Measurements from ENCODE around the gene EFCAB6. TPM values are rescaled to one million over a fixed set of nuclear protein-coding genes. Genes with fewer than 3 reads are reported as not detected.
A peak's percentile ranks its signal among the peaks of the same experiment; 100 is the strongest.

The EFCAB6 gene
- total and polyA plus RNA-seq, 2 of the 4 experiments (the other 2 are of a cell fraction) = 0.44 to 1.1 TPM

DNA sequence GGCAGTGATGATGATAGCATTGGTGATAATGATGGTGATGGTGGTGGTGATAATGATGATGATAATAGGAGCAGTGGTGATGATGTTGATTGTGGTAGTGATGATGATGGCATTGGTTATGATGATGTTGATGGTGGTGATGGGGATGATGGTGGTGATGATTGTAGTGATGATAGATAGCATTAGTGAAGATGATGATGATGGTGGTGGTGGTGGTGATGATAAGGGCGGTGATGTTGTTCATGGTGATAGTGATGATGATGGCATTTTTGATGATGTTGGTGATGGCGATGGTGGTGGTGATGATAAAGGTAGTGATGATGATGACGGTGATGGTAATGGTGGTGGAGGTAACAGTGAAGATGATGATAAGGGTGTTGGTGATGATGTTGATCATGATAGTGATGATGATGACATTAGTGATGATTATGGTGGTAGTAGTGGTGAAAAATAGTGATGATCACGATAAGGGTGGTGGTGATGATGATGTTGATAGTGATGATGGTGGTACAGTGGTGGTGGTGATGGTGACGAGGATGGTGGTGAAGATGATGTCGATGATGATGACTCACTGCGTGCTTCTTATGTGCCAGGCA lies 307.3 kb downstream of the EFCAB6 start:
- Histone ChIP-seq H3K56ac (ENCODE audit: extremely low read depth, insufficient read depth, low read length) (no peak overlapping the region), H2BK15ac (ENCODE audit: low read depth, low read length) (no peak overlapping the region), H3K79me1 (ENCODE audit: low read depth in 1 of 2, low read length in 2 of 2) (no peaks in the 10 kb centered on the region), H3K4me3 (ENCODE audit: insufficient read depth, low read depth, low read length) (no peak overlapping the region), H4K5ac (ENCODE audit: low read depth, low read length) (no peak overlapping the region), H3K27ac (ENCODE audit: insufficient read depth, low read length) (no peak overlapping the region), H3K27me3 (ENCODE audit: control insufficient read depth, insufficient read depth, low read length) (no peaks in the 10 kb centered on the region), H3K4me1 (ENCODE audit: control insufficient read depth, insufficient read depth, low read length) (no peaks in the 10 kb centered on the region), H3K4ac (ENCODE audit: low read depth, low read length) (no peak overlapping the region), H4K20me1 (ENCODE audit: insufficient read depth, low read length) (no peaks in the 10 kb centered on the region), H2AK9ac (replicated peaks; ENCODE audit: low read depth, low read length, poor library complexity) (no peak overlapping the region), H3K9me3 (ENCODE audit: control insufficient read depth, insufficient read depth, low read length) (peaks cover 24% of the 10 kb centered on the region), H2AK5ac (ENCODE audit: low read depth, low read length) (no peak overlapping the region), H2AFZ (replicated peaks; ENCODE audit: low read length, poor library complexity) (no peak overlapping the region), H2BK5ac (ENCODE audit: low read depth, low read length, poor library complexity, severe bottlenecking) (peak overlapping the region; percentile 50), H4K91ac (ENCODE audit: insufficient read depth, low read depth, low read length) (no peak overlapping the region), H3K9ac (ENCODE audit: low read depth, low read length) (no peak overlapping the region), H3K4me2 (ENCODE audit: low read depth, low read length) (no peak overlapping the region), H2BK20ac (ENCODE audit: low read depth, low read length) (no peak overlapping the region), H3K14ac (replicated peaks; ENCODE audit: low read depth, low read length) (no peak overlapping the region), H3K18ac (ENCODE audit: low read depth, low read length) (no peak overlapping the region), H3K23ac (ENCODE audit: low read depth, low read length) (no peak overlapping the region), H3K36me3 (ENCODE audit: control insufficient read depth, insufficient read depth, low read length) (no peaks in the 10 kb centered on the region), H2BK120ac (ENCODE audit: low read depth, low read length) (no peak overlapping the region), H3K9me1 (ENCODE audit: insufficient read depth, low read length) (no peaks in the 10 kb centered on the region), H4K8ac (ENCODE audit: low read depth in 2 of 2, low read length in 2 of 2) (no peak overlapping the region)
- dilution Hi-C loops (cut with HindIII; ENCODE audit: low sequenced_read_pairs, unreplicated experiment) = no loop called here
- DNase-seq (no peak), ATAC-seq (ENCODE audit: low read depth) (no peak)
- in situ Hi-C loops (cut with MboI; ENCODE audit: low sequenced_read_pairs) = no loop called here
- CTCF ChIA-PET = no interaction called here
- POLR2A ChIA-PET (ENCODE audit: unreplicated experiment) = no interaction called here
- 77% methylated on average over 3 of the region's 7 CpGs; no CpG with 5 or more reads in 1 of the 2 experiments for WGBS, 2 experiments (ENCODE audit: extremely low coverage in 2 of 2, insufficient read length in 1 of 2)
- TF ChIP-seq ELK1 (IDR thresholded peaks at IDR 0.05; ENCODE audit: borderline replicate concordance, low read depth, low read length) (no peak), RAD21 (IDR thresholded peaks at IDR 0.05; ENCODE audit: low read length) (no peak), SMC3 (IDR thresholded peaks at IDR 0.05; ENCODE audit: low read depth, low read length) (no peak), NFE2L2 (IDR thresholded peaks at IDR 0.05; ENCODE audit: low read depth, low read length) (no peak), BHLHE40 (IDR thresholded peaks at IDR 0.05; ENCODE audit: low read depth, low read length) (no peak), MAFK (IDR thresholded peaks at IDR 0.05; ENCODE audit: low read depth, low read length) (no peak), CTCF (conservative IDR thresholded peaks at IDR 0.05; ENCODE audit: low read depth, low read length) (no peak), FOS (IDR thresholded peaks at IDR 0.05; ENCODE audit: low read depth, low read length) (no peak), RCOR1 (IDR thresholded peaks at IDR 0.05; ENCODE audit: insufficient replicate concordance, low read length) (no peak), CEBPB (IDR thresholded peaks at IDR 0.05; ENCODE audit: low read depth, low read length) (no peak), MXI1 (IDR thresholded peaks at IDR 0.05; ENCODE audit: borderline replicate concordance, low read depth, low read length) (no peak), CHD1 (IDR thresholded peaks at IDR 0.05; ENCODE audit: low read depth, low read length) (no peak), MAZ (IDR thresholded peaks at IDR 0.05; ENCODE audit: borderline replicate concordance, low read depth, low read length) (no peak), POLR2A (IDR thresholded peaks at IDR 0.05; ENCODE audit: low read depth, low read length) (no peak), RFX5 (IDR thresholded peaks at IDR 0.05; ENCODE audit: low read depth, low read length) (no peak)
- TF ChIP-seq, protein P1, sequence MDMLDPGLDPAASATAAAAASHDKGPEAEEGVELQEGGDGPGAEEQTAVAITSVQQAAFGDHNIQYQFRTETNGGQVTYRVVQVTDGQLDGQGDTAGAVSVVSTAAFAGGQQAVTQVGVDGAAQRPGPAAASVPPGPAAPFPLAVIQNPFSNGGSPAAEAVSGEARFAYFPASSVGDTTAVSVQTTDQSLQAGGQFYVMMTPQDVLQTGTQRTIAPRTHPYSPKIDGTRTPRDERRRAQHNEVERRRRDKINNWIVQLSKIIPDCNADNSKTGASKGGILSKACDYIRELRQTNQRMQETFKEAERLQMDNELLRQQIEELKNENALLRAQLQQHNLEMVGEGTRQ (IDR thresholded peaks at IDR 0.05; ENCODE audit: low read depth, low read length) = no peak
- no TSS peak for BruUV-seq (replicated peaks)
- intact Hi-C loops (cut with micrococcal nuclease) = no loop called here
